Stimulated activated CD4-positive, alpha-beta T cell treated with anti-CD3 and anti-CD28 coated beads, TNF-alpha, amount 100 ng/mL, for 24 hours (primary cell): Measurements from ENCODE around the gene ICAM4.
"Not testable (repeated sequence)": the region's sequence is repeated elsewhere in the genome, so short reads cannot be mapped to it uniquely, and the experiment has no call there.

Experiments used
- DNase-seq, 3 experiments: peaks; one replicate each; pipeline ENCODE4 v3.0.0-alpha.2; 2020; ENCODE audit warnings: low read depth in 3 of 3

Gene ICAM4

DNA sequence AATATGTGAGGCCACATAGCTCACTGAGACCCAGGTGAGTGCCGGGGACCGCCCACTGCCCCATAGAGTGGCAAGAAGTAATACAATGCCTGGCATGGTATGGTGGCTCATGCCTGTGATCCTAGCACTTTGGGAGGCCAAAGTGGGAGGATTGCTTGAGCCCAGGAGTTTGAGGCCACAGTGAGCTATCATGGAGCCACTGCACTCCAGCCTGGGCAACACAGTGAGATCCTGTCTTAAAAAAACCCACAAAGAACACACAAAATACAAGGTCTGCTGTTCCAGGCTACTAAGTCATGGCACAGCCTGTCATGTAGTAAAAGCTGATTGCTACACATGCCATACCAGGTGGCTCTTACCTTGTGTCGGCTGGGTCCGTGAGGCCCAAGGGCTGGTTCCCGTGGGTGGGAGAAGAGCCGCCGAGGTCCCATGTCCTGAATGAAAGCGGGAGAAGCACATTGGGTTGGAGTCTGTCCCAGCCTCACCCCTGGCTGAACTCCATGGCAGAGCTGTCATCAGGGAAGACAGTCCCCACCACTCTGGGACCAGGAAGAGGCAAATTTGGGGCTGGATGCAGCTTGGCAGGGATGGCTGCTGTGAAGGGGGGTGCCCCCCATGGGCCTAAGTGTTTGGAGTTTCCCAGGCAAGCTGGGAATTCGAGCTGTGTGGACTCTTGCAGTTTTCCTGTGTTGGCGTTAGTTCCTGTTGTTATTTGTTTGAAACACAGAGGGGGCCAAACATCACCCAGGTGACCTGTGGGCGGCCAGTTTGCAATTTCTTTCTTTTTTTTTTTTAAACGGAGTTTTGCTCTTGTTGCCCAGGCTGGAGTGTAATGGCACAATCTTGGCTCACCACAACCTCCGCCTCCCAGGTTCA, 32.3 kb downstream of the ICAM4 start:
- DNase-seq = no peak

- no peak for DNase-seq
Measured at GRCh38 chr19:10320602-10321416, 34.1 kb downstream of the ICAM4 start.

- DNase-seq = no peak
Measured at GRCh38 chr19:10321417-10321797, 34.7 kb downstream of the ICAM4 start.

GRCh38 chr19:10321874-10322835, 35.4 kb downstream of the ICAM4 start:
- no peak for DNase-seq

DNA sequence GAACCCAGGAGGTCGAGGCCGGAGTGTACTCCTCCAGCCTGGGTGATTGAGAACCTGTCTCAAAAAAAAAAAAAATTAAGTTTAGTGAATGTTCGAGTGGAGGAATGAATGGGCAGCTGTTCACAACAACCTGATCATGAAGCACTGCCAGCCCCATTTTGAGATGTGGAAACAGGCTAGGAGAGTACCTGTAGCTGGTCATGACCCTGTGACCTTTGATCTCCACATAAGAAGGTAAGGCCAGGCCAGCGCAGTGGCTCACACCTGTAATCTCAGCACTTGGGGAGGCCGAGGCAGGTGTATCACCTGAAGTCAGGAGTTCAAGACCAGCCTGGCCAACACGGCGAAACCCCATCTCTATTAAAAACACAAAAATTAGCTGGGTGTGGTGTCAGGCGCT, 39.0 kb downstream of the ICAM4 start:
- no peak for DNase-seq

GRCh38 chr19:10327793-10328192, 41.0 kb downstream of the ICAM4 start:
- no peak for DNase-seq

DNA sequence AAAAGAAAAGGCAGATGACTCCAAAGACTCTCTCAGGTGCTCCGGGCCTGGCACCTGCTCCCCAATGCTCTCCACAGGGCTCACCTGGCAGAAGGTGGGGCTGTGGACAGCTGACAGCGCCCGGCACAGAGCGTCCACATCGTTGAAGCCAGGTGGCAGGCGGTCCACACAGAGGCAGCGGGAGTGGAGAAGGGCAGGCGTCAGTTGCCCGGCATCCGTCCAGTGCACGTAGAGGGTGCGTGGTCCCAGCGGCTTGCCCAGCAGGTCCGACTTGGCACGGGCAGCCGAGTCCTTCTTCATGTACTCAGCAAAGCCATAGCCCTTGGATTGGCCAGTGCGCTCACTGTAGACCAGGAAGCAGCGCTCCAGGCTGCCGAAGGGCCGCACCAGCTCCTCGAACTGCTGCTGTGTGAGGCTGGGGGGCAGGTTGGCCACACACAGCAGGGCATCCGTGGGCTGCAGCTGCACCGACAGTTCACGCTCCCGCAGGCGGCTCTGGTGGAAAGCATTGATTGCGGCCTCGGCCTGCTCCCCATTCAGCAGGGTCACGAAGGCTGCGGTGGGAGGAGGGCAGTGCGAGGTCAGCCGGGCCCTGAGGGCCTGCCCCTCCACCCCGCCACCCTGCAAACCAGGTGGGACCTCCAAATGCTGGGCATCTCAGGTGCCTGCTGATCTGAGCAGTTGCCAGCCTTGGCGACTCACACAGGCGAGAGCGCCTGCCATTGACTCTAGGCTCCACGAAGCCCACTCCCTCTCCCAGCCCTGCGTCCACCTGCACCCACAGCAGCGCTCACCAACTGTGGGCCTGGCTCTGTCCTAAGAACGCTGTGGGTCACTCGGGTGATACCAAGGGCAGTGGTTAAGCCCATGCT, 42.0 kb downstream of the ICAM4 start:
- DNase-seq = no peak

- no peak for DNase-seq
Measured at GRCh38 chr19:10329555-10329954, 42.8 kb downstream of the ICAM4 start.

GRCh38 chr19:10332158-10332964, 45.6 kb downstream of the ICAM4 start:
- DNase-seq = no peak

DNA sequence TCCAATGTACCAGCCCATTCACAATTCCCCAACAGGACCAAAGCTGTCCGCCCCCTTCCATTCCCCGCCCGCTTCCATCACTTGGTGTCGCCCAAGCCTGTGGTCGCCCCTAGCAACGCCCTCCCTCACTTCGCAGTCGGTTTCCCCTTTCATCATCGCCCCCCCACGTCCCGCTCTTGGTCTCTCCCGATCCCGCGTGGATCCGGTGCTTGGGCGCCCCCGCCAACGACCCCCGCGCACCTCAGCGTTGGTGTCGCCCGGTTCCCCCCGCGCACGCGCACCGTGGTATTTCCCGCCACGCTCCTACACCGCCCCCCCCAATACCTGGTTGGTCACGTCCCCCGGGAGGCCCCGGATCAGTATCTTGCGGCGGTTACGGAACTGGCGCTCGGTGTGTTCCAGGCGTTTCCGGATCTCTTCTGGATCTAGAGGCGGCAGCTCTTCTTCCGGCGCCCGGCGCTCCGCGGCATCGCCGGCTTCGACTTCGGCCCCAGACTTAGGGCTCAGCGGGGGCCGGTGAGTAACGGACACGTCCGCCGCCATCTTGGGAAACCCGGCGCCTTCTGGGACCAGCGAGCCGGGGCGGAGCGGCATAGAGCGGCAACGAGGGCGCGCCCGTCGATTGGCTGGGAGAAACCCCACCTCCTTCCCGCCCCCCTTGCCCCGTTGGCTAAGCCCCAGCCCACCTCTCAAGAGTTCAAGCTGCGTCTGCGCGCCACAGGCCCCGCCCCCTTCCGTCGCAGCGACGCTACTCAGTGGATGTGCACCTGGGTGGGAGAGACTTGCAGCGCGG, 46.4 kb downstream of the ICAM4 start, which contains the start of gene RAVER1:
Gene RAVER1 (minus strand): TSS at position 565 of the 793 bp plus-strand sequence. CDS start 22 bp downstream, at position 543.
- peak; percentile 95 to 99 (median 97) for DNase-seq

GRCh38 chr19:10333758-10334587, 47.2 kb downstream of the ICAM4 start:
- no peak for DNase-seq

- peak in 2 of 3 experiments; percentile 36 to 68 for DNase-seq
Measured at GRCh38 chr19:10334588-10335351, 48.0 kb downstream of the ICAM4 start.

DNA sequence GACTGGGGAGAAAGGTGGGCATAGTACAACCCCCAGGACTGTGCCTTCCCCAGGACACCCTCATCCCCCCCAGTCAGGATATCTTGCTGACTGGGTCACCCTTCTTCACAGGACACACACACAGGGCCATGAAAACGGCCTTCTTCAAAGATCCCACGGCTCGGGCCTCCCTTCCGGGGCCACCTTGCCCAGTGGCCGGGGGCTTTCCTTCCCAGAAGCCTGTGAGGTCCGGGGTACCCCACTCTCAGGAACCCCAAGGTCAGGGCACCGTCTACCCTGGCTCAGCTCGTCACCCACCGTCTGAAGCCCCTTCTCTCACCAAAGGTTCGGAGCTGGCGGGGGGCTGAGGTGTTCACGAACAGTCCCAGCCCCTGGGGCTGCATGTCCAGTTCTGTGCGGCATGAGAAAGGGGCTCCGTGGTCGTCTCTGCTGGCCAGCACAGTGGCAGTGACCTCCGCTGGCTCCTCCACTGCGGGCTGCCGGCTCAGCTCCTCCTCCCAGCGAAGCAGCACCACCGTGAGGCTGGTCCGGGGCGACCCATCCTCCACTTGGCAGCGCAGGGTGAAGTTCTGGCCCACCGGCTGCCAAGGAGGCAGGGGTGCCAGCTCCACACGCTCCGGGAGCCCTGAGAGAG, 48.7 kb downstream of the ICAM4 start:
- no peak for DNase-seq

GRCh38 chr19:10336725-10337124, 50.0 kb downstream of the ICAM4 start:
- DNase-seq = not testable (repeated sequence)
